ENCODE measurements around the gene CHST3. TPM values are rescaled to one million over a fixed set of nuclear protein-coding genes. Genes with fewer than 3 reads are reported as not detected.
"Not testable (repeated sequence)": the region's sequence is repeated elsewhere in the genome, so short reads cannot be mapped to it uniquely, and the experiment has no call there.

The CHST3 gene
- total and polyA plus RNA-seq, 2 experiments from 2014 or later = 0.94 to 8.3 TPM

GRCh38 chr10:71988895-71989294 lies 24.7 kb downstream of the CHST3 start:
- H3K27ac ChIP-seq (ENCODE audit: low read depth); H3K36me3 Mint-ChIP-seq (ENCODE audit: low read depth); H3K9me2 ChIP-seq (ENCODE audit: insufficient read depth); H4K20me1 ChIP-seq (replicated peaks; ENCODE audit: insufficient read depth); H3K4me3 ChIP-seq; H3K27ac Mint-ChIP-seq; H2AFZ ChIP-seq; DNase-seq (ENCODE audit: low spot score); H3F3A ChIP-seq (replicated peaks; ENCODE audit: low read depth); H3K4me3 Mint-ChIP-seq; H3K4me1 ChIP-seq (ENCODE audit: insufficient read depth); H3K9me3 Mint-ChIP-seq; ATAC-seq; H3K4me1 Mint-ChIP-seq; H3K79me2 ChIP-seq (replicated peaks; ENCODE audit: insufficient read depth); H3K4me2 ChIP-seq; H3K27me3 ChIP-seq (ENCODE audit: insufficient read depth); H3K36me3 ChIP-seq (ENCODE audit: insufficient read depth); H3K27me3 Mint-ChIP-seq (ENCODE audit: insufficient read depth, low read depth, poor library complexity): not testable (repeated sequence)

GRCh38 chr10:71989661-71990454 lies 25.7 kb downstream of the CHST3 start:
- H3K27ac ChIP-seq (ENCODE audit: low read depth) = no peak overlapping the region

GRCh38 chr10:71990706-71991269 lies 26.6 kb downstream of the CHST3 start:
- ATAC-seq = no peak

More at GRCh38 chr10:71989661-71990454, 25.7 kb downstream of the CHST3 start:
- H3K9me2 ChIP-seq (ENCODE audit: insufficient read depth) = no peaks in the 10 kb centered on the region
- no peak overlapping the region for H3K4me2 ChIP-seq
- no peak for ATAC-seq
- no peak overlapping the region for H2AFZ ChIP-seq
- peaks cover 4% of the 10 kb centered on the region; the same call in 2 of the 3 replicates for H3K4me1 Mint-ChIP-seq
- H3K27ac Mint-ChIP-seq = no peak overlapping the region
- peaks cover 6% of the 10 kb centered on the region; the same call in 2 of the 3 replicates for H3K9me3 Mint-ChIP-seq
- DNase-seq (ENCODE audit: low spot score) = no peak
- no peaks in the 10 kb centered on the region for H4K20me1 ChIP-seq (replicated peaks; ENCODE audit: insufficient read depth)
- H3K4me3 ChIP-seq = no peak overlapping the region
- no peaks in the 10 kb centered on the region for H3K36me3 ChIP-seq (ENCODE audit: insufficient read depth)
- H3K79me2 ChIP-seq (replicated peaks; ENCODE audit: insufficient read depth) = no peaks in the 10 kb centered on the region
- peaks cover 5% of the 10 kb centered on the region for H3K27me3 Mint-ChIP-seq (ENCODE audit: insufficient read depth, low read depth, poor library complexity)
- no peaks in the 10 kb centered on the region for H3K27me3 ChIP-seq (ENCODE audit: insufficient read depth)
- 0 out of 3 replicates have a peak, but pooled peaks cover 3% of the 10 kb centered on the region for H3K36me3 Mint-ChIP-seq (ENCODE audit: low read depth)
- TF ChIP-seq POLR2AphosphoS5 (IDR thresholded peaks at IDR 0.05; ENCODE audit: low read depth) = no peak
- no peaks in the 10 kb centered on the region for H3K4me1 ChIP-seq (ENCODE audit: insufficient read depth)
- no peaks in the 10 kb centered on the region for H3F3A ChIP-seq (replicated peaks; ENCODE audit: low read depth)
- no peak overlapping the region for H3K4me3 Mint-ChIP-seq

More at GRCh38 chr10:71990706-71991269, 26.6 kb downstream of the CHST3 start:
- TF ChIP-seq ETS1 (IDR thresholded peaks at IDR 0.05) (no peak), NANOG (IDR thresholded peaks at IDR 0.05; ENCODE audit: borderline replicate concordance) (no peak), POLR2AphosphoS5 (IDR thresholded peaks at IDR 0.05; ENCODE audit: low read depth) (no peak), ZNF331 (CRISPR knock-in tag; IDR thresholded peaks at IDR 0.05; ENCODE audit: low read depth) (no peak), EZH2phosphoT487 (IDR thresholded peaks at IDR 0.05; ENCODE audit: unreplicated experiment) (no peak), REST (IDR thresholded peaks at IDR 0.05; ENCODE audit: unreplicated experiment) (no peak), ZNF114 (CRISPR knock-in tag; IDR thresholded peaks at IDR 0.05) (no peak)
- no peak overlapping the region for H3K27ac Mint-ChIP-seq
- H3K9me2 ChIP-seq (ENCODE audit: insufficient read depth) = no peaks in the 10 kb centered on the region
- no peaks in the 10 kb centered on the region for H4K20me1 ChIP-seq (replicated peaks; ENCODE audit: insufficient read depth)
- H3K27ac ChIP-seq (ENCODE audit: low read depth) = no peak overlapping the region
- no peaks in the 10 kb centered on the region for H3K79me2 ChIP-seq (replicated peaks; ENCODE audit: insufficient read depth)
- no peak for DNase-seq (ENCODE audit: low spot score)
- H3K9me3 Mint-ChIP-seq = peaks cover 6% of the 10 kb centered on the region; the same call in 2 of the 3 replicates
- H3K27me3 Mint-ChIP-seq (ENCODE audit: insufficient read depth, low read depth, poor library complexity) = peaks cover 5% of the 10 kb centered on the region
- no peak overlapping the region for H3K4me3 Mint-ChIP-seq
- H3K36me3 ChIP-seq (ENCODE audit: insufficient read depth) = no peaks in the 10 kb centered on the region
- no peak overlapping the region for H3K4me2 ChIP-seq
- 0 out of 3 replicates have a peak, but pooled peaks cover 3% of the 10 kb centered on the region for H3K36me3 Mint-ChIP-seq (ENCODE audit: low read depth)
- no peak overlapping the region for H3K4me3 ChIP-seq
- H3F3A ChIP-seq (replicated peaks; ENCODE audit: low read depth) = no peaks in the 10 kb centered on the region
- H2AFZ ChIP-seq = no peak overlapping the region
- H3K4me1 ChIP-seq (ENCODE audit: insufficient read depth) = no peaks in the 10 kb centered on the region
- no peaks in the 10 kb centered on the region for H3K27me3 ChIP-seq (ENCODE audit: insufficient read depth)
- no peaks in the 10 kb centered on the region for H3K4me1 Mint-ChIP-seq

Measured in GM23338 (cell line).